GM19240 (cell line): Measurements from ENCODE around the gene KRTAP19-2.
"Not testable (repeated sequence)": the region's sequence is repeated elsewhere in the genome, so short reads cannot be mapped to it uniquely, and the experiment has no call there.

Experiments
- DNase-seq: peaks from one replicate; pipeline ENCODE4 v3.0.0; 2011; ENCODE audit warnings: low spot score; ENCODE audit not compliant: insufficient read length

The KRTAP19-2 gene

GRCh38 chr21:30487336-30487735 lies at the start of gene KRTAP19-2:
Gene KRTAP19-2, minus strand, starts transcription at chr21:30487436. Its CDS starts 88 bp downstream, at chr21:30487348.
- no peak for DNase-seq

GRCh38 chr21:30518876-30519275 lies 31.6 kb upstream of the KRTAP19-2 start:
- no peak for DNase-seq

- DNase-seq, result no peak
Measured at GRCh38 chr21:30515681-30516080, 28.4 kb upstream of the KRTAP19-2 start.

GRCh38 chr21:30505621-30506205 lies 18.5 kb upstream of the KRTAP19-2 start:
- not testable (repeated sequence) for DNase-seq

- no peak for DNase-seq
Measured at GRCh38 chr21:30502041-30502440, 14.8 kb upstream of the KRTAP19-2 start, which contains the start of gene KRTAP19-5. Gene KRTAP19-5, minus strand, starts transcription at chr21:30502141. Its CDS starts 51 bp downstream, at chr21:30502090.

- DNase-seq, result no peak
Measured at GRCh38 chr21:30497065-30497464, 9.8 kb upstream of the KRTAP19-2 start, which contains the start of gene KRTAP19-4. Gene KRTAP19-4, minus strand, starts transcription at chr21:30497165. Its CDS starts 55 bp downstream, at chr21:30497110.

- no peak for DNase-seq
Measured at GRCh38 chr21:30491963-30492428, 4.8 kb upstream of the KRTAP19-2 start, which contains the start of gene KRTAP19-3. Gene KRTAP19-3, minus strand, starts transcription at chr21:30492013. Its CDS starts 56 bp downstream, at chr21:30491957.

- DNase-seq, result no peak
Measured at GRCh38 chr21:30486180-30486579, 1.1 kb downstream of the KRTAP19-2 start.

GRCh38 chr21:30482130-30482529 lies 5.1 kb downstream of the KRTAP19-2 start:
- DNase-seq, result no peak

- DNase-seq, result no peak
Measured at GRCh38 chr21:30480145-30480544, 7.1 kb downstream of the KRTAP19-2 start, which contains the start of gene KRTAP19-1. Gene KRTAP19-1, minus strand, starts transcription at chr21:30480367. Its CDS starts 50 bp downstream, at chr21:30480317.

GRCh38 chr21:30479259-30479658 lies 8.0 kb downstream of the KRTAP19-2 start:
- DNase-seq, result no peak

- DNase-seq, result no peak
Measured at GRCh38 chr21:30478004-30478403, 9.2 kb downstream of the KRTAP19-2 start.

- DNase-seq, result no peak
Measured at GRCh38 chr21:30468900-30469714, 18.1 kb downstream of the KRTAP19-2 start.

- DNase-seq, result no peak
Measured at GRCh38 chr21:30463713-30464112, 23.5 kb downstream of the KRTAP19-2 start.

GRCh38 chr21:30448514-30448913 lies 38.7 kb downstream of the KRTAP19-2 start:
- DNase-seq, result no peak

GRCh38 chr21:30447056-30447455 lies 40.2 kb downstream of the KRTAP19-2 start:
- DNase-seq, result no peak

- DNase-seq, result no peak
Measured at GRCh38 chr21:30444204-30444603, 43.0 kb downstream of the KRTAP19-2 start.

GRCh38 chr21:30443226-30443625 lies 44.0 kb downstream of the KRTAP19-2 start:
- DNase-seq, result no peak

GRCh38 chr21:30439975-30440374 lies 47.3 kb downstream of the KRTAP19-2 start, which contains the start of gene KRTAP15-1:
Gene KRTAP15-1, plus strand, starts transcription at chr21:30440275. Its CDS starts 53 bp downstream, at chr21:30440328.
- no peak for DNase-seq
